Measurements from ENCODE around the gene TSPO2. TPM values are rescaled to one million over a fixed set of nuclear protein-coding genes. Genes with fewer than 3 reads are reported as not detected.

TSPO2 gene
- total and polyA plus RNA-seq, 2 of the 13 experiments (the other 11 are each of a cell fraction or from before 2014, with no cell fraction given): 0.55 TPM; not detected in 1

DNA sequence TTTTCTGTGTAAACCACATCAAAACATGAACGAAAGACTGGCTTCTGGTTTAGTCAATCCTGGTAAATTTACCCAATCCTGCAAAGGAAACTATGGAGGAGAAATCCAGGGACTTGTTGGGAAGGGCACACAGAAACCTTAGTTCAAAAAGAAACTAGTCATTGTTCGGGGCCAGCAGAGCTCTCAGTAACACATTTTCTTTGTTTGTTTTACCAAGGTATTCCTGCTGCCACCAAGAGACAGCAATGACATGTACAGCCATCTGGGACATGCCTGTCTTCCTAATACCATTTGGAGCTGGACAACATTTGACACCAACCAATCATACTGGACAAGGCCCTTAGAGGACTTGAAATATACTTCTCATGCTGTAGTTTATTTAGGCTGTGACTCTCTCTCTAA is 21.6 kb downstream of the TSPO2 start (continued):
- 0 out of 2 replicates have a peak, but pooled peaks have one; percentile 57 for TF ChIP-seq KMT2B (CRISPR knock-in tag; IDR thresholded peaks at IDR 0.05)
- no peak for TF ChIP-seq YEATS4 (CRISPR knock-in tag; IDR thresholded peaks at IDR 0.05; ENCODE audit: borderline replicate concordance)
- TF ChIP-seq ZNF235 (CRISPR knock-in tag; IDR thresholded peaks at IDR 0.05; ENCODE audit: borderline replicate concordance): no peak
- TF ChIP-seq ZBTB25 (CRISPR knock-in tag; IDR thresholded peaks at IDR 0.05): 0 out of 2 replicates have a peak, but pooled peaks have one; percentile 37
- TF ChIP-seq, protein P1, sequence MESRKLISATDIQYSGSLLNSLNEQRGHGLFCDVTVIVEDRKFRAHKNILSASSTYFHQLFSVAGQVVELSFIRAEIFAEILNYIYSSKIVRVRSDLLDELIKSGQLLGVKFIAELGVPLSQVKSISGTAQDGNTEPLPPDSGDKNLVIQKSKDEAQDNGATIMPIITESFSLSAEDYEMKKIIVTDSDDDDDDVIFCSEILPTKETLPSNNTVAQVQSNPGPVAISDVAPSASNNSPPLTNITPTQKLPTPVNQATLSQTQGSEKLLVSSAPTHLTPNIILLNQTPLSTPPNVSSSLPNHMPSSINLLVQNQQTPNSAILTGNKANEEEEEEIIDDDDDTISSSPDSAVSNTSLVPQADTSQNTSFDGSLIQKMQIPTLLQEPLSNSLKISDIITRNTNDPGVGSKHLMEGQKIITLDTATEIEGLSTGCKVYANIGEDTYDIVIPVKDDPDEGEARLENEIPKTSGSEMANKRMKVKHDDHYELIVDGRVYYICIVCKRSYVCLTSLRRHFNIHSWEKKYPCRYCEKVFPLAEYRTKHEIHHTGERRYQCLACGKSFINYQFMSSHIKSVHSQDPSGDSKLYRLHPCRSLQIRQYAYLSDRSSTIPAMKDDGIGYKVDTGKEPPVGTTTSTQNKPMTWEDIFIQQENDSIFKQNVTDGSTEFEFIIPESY (CRISPR knock-in tag; IDR thresholded peaks at IDR 0.05): 0 out of 2 replicates have a peak, but pooled peaks have one; percentile 7
- TF ChIP-seq EHMT2 (IDR thresholded peaks at IDR 0.05; ENCODE audit: borderline replicate concordance, low read depth, low read length): peak; percentile 44; the same call in 1 of the 2 replicates
- TF ChIP-seq, protein P2, sequence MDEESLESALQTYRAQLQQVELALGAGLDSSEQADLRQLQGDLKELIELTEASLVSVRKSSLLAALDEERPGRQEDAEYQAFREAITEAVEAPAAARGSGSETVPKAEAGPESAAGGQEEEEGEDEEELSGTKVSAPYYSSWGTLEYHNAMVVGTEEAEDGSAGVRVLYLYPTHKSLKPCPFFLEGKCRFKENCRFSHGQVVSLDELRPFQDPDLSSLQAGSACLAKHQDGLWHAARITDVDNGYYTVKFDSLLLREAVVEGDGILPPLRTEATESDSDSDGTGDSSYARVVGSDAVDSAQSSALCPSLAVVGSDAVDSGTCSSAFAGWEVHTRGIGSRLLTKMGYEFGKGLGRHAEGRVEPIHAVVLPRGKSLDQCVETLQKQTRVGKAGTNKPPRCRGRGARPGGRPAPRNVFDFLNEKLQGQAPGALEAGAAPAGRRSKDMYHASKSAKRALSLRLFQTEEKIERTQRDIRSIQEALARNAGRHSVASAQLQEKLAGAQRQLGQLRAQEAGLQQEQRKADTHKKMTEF (CRISPR knock-in tag; IDR thresholded peaks at IDR 0.05): peak; percentile 66; the same call in 1 of the 2 replicates
- no peak for TF ChIP-seq ZNF430 (CRISPR knock-in tag; IDR thresholded peaks at IDR 0.05)
- TF ChIP-seq KAT2B (IDR thresholded peaks at IDR 0.05; ENCODE audit: borderline replicate concordance, low read depth, low read length): no peak
- TF ChIP-seq ISL2 (CRISPR knock-in tag; IDR thresholded peaks at IDR 0.05): peak; percentile 53; the same call in 1 of the 2 replicates
- TF ChIP-seq ZNF331 (CRISPR knock-in tag; IDR thresholded peaks at IDR 0.05): peak; percentile 76
- 0 out of 2 replicates have a peak, but pooled peaks have one; percentile 27 for TF ChIP-seq POGZ (CRISPR knock-in tag; IDR thresholded peaks at IDR 0.05)
- TF ChIP-seq, protein P3, sequence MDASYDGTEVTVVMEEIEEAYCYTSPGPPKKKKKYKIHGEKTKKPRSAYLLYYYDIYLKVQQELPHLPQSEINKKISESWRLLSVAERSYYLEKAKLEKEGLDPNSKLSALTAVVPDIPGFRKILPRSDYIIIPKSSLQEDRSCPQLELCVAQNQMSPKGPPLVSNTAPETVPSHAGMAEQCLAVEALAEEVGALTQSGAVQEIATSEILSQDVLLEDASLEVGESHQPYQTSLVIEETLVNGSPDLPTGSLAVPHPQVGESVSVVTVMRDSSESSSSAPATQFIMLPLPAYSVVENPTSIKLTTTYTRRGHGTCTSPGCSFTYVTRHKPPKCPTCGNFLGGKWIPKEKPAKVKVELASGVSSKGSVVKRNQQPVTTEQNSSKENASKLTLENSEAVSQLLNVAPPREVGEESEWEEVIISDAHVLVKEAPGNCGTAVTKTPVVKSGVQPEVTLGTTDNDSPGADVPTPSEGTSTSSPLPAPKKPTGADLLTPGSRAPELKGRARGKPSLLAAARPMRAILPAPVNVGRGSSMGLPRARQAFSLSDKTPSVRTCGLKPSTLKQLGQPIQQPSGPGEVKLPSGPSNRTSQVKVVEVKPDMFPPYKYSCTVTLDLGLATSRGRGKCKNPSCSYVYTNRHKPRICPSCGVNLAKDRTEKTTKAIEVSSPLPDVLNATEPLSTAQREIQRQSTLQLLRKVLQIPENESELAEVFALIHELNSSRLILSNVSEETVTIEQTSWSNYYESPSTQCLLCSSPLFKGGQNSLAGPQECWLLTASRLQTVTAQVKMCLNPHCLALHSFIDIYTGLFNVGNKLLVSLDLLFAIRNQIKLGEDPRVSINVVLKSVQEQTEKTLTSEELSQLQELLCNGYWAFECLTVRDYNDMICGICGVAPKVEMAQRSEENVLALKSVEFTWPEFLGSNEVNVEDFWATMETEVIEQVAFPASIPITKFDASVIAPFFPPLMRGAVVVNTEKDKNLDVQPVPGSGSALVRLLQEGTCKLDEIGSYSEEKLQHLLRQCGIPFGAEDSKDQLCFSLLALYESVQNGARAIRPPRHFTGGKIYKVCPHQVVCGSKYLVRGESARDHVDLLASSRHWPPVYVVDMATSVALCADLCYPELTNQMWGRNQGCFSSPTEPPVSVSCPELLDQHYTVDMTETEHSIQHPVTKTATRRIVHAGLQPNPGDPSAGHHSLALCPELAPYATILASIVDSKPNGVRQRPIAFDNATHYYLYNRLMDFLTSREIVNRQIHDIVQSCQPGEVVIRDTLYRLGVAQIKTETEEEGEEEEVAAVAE (CRISPR knock-in tag; IDR thresholded peaks at IDR 0.05; ENCODE audit: borderline replicate concordance): 0 out of 2 replicates have a peak, but pooled peaks have one; percentile 27
- peak; percentile 57; the same call in 1 of the 2 replicates for TF ChIP-seq ZNF12 (CRISPR knock-in tag; IDR thresholded peaks at IDR 0.05)
- TF ChIP-seq ATRX (CRISPR knock-in tag; IDR thresholded peaks at IDR 0.05; ENCODE audit: borderline replicate concordance): no peak
- TF ChIP-seq, protein P4, sequence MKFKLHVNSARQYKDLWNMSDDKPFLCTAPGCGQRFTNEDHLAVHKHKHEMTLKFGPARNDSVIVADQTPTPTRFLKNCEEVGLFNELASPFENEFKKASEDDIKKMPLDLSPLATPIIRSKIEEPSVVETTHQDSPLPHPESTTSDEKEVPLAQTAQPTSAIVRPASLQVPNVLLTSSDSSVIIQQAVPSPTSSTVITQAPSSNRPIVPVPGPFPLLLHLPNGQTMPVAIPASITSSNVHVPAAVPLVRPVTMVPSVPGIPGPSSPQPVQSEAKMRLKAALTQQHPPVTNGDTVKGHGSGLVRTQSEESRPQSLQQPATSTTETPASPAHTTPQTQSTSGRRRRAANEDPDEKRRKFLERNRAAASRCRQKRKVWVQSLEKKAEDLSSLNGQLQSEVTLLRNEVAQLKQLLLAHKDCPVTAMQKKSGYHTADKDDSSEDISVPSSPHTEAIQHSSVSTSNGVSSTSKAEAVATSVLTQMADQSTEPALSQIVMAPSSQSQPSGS (CRISPR knock-in tag; IDR thresholded peaks at IDR 0.05): peak; percentile 52; the same call in 1 of the 2 replicates
- 0 out of 2 replicates have a peak, but pooled peaks have one; percentile 27 for TF ChIP-seq FOXO1 (CRISPR knock-in tag; IDR thresholded peaks at IDR 0.05)
- TF ChIP-seq SAP130 (CRISPR knock-in tag; IDR thresholded peaks at IDR 0.05; ENCODE audit: low read depth): peak; percentile 82
- TF ChIP-seq IRF2 (CRISPR knock-in tag; IDR thresholded peaks at IDR 0.05): peak; percentile 73
- TF ChIP-seq SOX5 (CRISPR knock-in tag; IDR thresholded peaks at IDR 0.05; ENCODE audit: borderline replicate concordance): peak; percentile 88
- 0 out of 2 replicates have a peak, but pooled peaks have one; percentile 48 for TF ChIP-seq ZBTB7B (CRISPR knock-in tag; IDR thresholded peaks at IDR 0.05)

Measured in HepG2 (cell line).